ENCODE data around the gene ASIC5. TPM values are rescaled to one million over a fixed set of nuclear protein-coding genes. Genes with fewer than 3 reads are reported as not detected.

ASIC5 gene
- total RNA-seq, 1 donor from 2014 or later: not detected

DNA sequence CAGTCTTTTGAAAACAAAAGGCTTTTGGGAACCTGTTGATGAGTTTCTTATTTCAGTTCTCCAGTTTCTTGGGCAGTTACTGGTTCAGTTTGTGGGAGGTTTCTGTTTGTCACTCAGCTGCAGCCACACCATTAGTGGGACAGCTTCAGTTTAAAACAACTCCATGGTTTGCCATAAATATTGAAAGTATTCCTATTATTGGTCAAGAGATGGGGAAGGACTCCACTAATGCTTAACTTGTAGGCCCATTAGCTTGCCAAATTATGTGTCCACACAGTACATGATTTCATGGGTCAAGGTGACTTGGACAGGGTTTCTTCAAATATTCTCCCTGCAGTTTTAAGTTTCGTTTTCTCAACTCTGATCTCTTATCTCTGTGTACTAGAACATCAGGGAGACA, 15.5 kb upstream of the ASIC5 start:
- DNase-seq (ENCODE audit: low read depth, low spot score): no peak

DNA sequence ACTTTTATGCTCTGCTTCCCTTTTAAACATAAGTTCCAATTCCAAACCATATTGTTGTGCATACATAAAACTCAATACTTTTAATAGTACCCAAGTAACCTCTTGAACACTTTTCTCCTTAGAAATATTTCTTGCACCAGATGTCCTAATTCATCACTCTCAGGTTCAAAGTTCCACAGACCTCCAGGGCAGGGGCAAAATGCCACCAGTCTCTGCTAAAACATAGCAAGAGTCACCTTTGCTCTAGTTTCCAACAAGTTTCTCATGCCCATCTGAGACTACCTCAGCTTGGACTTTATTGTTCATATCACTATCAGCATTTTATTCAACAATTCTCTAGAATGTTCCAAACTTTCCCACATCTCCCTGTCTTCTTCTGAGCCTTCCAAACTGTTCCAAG, 13.7 kb upstream of the ASIC5 start:
- DNase-seq (ENCODE audit: low read depth, low spot score): no peak

DNA sequence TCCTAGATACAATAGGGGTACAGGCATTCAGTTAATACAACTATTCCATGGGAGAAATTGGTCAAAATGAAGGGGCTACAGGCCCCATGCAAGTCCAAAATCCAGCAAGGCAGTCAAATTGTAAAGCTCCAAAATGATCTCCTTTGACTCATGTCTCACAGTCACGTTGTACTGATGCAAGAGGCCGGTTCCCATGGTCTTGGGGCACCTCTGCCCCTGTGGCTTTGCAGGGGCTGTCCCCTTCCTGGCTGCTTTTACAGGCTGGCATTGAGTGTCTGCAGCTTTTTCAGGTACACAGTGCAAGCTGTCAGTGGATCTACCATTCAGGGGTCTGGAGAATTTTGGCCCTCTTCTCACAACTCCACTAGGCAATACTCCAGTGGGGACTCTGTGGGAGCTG, 12.5 kb upstream of the ASIC5 start:
- no peak for DNase-seq (ENCODE audit: low read depth, low spot score)

DNA sequence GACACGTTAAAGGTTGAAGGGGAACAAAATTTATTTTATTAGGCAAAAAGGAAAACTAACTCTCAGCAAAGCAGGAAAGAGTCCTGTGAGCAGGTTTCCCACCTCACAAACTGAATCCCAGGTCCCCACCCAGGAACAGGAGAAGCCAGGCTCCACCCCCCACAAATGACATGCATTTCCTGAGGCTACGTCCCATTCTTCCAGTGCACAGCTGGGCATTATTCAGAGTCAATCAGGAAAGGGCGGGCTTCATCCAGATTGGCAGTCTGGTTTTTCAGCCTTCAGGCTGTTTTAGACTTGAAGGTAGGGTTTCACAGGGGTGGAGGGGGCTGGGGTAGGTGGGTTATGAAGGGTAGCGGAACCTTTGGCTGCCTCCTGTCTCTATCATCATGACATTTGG, 11.9 kb upstream of the ASIC5 start:
- no peak for DNase-seq (ENCODE audit: low read depth, low spot score)

DNA sequence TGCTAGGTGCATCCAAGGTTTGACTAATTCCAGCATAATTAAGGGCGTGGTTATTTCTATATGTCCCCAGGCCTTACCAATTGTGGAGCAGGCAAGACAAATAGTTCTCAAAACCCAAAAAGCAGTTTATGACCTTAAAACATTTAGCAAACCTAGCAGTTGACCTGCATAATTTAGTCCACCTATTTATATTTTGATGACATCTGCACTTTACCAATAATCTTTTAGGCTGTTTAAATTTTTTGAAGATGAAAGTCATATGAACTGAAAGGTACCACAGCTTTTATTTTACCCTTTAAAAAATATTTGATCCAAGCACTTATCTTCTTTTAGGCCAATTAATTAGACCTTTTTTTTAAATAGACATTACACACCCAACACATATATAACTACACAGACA, 9.8 kb upstream of the ASIC5 start:
- DNase-seq (ENCODE audit: low read depth, low spot score): no peak

DNA sequence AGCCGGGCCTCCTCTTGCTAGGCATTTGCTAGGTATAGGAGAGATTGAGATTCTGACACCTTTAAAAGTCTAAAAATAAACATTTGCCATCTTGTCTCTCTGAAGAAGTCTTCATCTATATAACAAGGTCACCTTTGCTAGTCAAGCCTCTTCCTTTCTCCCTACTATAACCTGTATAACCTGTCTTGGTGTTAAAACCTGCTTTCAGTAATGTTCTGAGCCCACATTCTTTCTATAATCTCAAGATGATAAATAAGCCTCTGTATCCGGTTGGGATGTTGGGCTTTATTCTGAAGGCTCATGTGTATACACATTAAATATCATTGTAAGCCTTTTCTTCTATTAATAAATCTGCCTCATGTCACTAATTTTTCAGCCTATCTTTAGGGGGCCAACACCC, 10.2 kb downstream of the ASIC5 start:
- no peak for DNase-seq (ENCODE audit: low read depth, low spot score)

DNA sequence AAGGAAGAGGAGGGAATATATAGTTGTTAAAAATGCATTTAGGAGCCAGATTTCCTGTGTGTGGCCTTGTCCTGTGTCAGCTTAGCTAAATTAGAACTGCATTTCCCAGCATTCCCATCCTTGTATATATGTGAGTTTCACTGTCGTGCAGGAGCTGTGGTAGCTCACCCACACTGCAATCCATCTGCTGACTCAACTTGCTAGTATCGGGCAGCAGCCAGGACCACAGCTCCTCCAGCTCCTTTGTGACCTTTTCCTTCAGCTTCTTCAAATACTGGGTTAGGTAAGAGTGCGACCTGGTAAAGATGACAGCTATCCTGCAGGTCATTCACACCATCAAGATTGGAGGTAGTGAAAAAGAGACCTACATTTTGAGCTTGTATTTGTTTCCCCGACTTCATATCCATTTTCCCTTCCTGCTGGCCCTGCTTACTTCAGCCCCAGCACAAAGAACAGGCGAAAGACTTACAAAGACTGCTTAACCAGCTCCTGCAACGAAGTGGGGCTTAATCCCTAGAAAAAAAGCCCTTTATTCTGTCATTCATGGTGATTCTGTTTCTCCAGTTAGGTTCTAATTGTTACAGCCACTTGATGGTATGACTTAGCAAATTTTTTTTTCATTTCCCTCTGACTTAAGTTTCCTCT, 11.4 kb downstream of the ASIC5 start:
- DNase-seq (ENCODE audit: low read depth, low spot score): no peak

DNA sequence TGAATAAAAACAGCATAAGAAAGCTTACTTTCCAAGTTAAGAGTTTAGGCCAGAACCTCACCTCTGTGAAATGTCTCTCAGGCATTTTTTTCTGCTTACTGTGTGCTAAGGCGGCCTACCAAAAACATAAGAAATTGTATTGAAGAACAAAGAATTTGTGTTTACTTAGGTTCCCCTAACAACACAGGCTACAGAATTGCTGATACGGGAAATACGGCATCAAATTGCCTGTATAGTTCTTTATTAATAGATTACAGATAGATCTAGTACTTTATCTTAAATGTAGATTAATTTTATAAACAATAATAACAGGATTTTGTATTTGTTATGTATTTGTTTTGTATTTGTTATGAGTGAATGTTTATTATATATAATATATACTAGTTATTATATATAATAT, 12.9 kb downstream of the ASIC5 start:
- no peak for DNase-seq (ENCODE audit: low read depth, low spot score)

DNA sequence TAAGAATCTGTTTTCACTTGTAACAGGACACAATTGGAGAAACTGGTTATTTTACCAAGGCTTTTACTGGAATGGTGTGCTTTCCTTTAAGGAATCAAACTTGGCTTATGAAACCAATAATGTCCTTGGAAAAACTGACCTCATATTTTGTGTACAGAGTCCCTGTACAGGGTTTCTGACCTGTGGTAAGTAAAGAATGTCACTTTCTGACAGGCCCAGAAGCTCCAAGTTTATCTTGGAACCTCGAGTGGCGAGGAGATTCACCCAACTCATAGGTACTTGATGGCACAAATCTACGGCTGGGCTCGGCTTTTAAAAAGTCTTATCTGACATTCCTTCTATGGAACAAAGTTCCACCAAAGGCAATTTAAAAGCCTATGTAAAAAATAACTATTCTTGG, 17.0 kb downstream of the ASIC5 start:
- no peak for DNase-seq (ENCODE audit: low read depth, low spot score)

DNA sequence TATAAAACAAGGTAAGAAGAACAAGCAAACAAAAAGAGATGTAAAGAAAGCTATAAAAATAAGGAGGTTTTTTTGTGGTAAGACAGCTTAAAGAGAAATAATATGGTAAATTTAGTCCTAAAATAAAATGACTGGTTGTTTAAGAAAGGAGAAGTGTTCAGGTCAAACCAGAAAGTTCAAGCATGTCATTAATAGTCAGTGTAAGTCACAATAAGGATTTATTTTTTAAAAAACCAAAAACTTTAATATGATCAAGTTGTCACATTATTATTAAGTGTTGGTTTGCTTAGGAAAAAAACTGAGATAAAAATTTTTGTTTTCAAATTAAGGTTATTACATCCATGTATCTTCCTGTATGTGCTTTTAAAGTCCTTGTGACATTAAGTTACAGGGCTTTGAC, 19.1 kb downstream of the ASIC5 start:
- DNase-seq (ENCODE audit: low read depth, low spot score): no peak

DNA sequence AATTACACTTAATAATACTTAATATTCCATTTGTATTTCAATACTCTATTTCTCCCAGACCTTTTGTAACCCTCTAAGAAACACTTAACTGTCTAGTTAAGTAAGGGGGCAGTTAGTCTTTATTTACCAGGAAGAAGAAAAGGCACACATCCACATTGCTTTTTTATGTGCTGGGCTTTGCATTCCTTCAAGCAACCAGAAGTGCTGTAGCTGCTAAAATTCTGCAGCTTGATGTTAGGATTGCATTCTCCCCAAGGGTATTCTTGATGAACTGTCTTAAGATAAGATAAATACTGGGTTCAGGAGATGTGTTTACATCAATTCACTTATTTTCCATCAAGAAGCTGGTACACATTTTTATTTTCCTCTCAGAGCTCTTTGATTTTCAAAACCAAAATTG, 24.0 kb downstream of the ASIC5 start:
- DNase-seq (ENCODE audit: low read depth, low spot score): no peak

DNA sequence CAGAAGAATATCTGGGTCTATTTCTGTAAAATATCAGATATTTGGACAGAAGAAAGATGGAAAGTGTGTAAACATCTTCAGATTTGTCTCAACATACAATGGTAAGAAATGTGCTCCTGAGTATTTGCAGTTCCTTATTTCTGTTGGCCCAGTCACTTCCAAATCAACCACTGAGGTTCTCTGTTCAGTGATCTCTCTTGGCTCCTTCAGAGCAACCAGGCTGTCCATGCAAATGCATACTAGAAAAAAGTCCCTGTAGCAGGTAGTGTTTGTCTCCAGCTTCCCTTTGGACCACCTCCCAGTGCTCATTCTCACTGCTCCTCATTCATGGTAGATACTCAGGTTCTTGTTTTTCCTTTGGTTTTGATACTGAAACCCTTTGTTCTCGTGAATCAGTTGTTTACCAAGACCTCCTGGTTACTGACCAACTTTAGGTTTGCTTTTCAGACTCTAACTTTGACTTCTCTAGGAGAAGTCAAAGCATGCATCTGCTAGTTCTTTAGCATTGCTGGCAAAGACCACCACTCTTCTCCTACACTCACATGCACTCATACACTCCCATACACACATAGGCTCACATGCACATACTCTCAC, 28.8 kb downstream of the ASIC5 start:
- DNase-seq (ENCODE audit: low read depth, low spot score): no peak

DNA sequence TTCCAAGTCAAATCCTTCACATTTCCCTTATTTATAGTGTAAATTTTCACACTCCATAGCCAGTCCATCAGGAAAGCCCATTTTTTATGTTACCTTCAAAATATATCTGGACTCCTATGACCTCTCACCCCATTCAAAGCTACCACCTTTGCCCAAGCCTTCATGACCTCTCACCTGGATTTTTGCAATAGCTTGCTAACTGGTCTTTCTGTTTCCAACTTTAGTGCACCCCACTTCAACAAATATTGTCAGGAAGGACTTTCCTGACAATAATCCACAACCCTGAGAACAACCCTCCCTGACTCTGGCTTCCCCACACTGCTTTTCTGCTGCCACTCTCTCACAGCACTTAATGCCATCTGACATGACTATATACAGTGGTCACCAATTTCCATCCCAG, 33.4 kb downstream of the ASIC5 start:
- no peak for DNase-seq (ENCODE audit: low read depth, low spot score)

DNA sequence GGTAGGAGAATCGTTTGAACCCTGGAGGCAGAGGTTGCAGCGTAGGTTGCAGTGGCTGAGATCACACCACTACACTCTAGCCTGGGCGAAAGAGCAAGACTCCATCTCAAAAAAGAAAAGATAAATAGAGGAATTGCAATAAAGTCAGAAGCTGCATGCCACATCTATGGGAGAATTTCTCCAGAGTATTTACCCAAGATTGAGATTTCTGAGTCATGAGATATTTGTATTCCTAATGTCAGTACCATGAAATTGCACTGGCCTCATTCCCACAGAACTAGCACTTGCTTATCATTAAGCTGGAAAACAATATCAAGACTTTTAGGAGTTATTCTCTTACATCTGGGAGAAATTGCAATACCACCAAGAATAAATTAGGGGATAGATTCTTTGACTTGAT, 37.4 kb downstream of the ASIC5 start:
- DNase-seq (ENCODE audit: low read depth, low spot score): no peak

DNA sequence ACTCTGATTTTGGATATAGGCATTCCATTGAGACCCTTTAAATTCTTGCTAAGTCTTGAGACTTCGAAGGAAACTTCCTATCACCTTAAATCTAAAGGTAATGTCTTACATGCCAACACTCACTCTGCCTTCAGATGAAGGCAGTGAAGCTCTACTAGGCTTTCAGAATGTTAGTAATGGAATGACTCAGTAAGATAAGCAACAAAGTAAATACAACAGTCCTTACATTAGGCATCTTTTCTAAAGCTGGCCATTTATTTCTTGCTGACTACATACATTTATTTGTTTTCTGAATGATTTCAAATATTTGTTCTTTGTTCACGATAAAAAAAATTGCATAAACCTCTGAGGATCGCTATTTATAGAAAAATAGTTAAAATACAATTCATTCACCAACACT, 43.5 kb downstream of the ASIC5 start:
- no peak for DNase-seq (ENCODE audit: low read depth, low spot score)

DNA sequence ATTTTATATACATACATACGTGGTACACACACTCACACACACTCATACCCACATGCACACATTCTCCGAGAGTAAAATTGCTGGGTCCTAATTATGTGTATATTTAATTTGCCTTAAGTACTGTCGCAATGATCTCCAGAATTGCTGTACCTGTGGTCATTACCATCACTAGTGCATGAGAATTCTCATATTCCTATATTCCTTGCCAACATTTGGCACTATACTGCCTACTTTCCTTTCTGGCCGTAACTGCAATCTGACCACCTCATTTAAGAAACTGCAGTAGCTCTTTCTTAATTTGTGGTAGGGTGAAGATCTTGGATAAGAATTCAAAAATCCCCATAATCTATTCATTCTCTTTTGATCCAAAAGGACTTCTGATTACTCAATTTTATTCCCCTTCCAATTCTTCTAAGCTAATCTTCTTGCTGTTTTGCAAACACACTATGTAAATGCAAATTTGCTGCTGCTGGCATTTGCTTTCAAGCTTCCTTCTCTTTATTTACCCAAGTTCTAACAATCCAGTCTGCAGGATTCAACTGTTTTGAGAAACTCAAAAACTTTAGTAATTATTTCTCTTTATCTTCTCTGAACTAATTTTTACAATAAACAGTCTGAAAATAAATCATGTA, 45.1 kb downstream of the ASIC5 start:
- DNase-seq (ENCODE audit: low read depth, low spot score): no peak

DNA sequence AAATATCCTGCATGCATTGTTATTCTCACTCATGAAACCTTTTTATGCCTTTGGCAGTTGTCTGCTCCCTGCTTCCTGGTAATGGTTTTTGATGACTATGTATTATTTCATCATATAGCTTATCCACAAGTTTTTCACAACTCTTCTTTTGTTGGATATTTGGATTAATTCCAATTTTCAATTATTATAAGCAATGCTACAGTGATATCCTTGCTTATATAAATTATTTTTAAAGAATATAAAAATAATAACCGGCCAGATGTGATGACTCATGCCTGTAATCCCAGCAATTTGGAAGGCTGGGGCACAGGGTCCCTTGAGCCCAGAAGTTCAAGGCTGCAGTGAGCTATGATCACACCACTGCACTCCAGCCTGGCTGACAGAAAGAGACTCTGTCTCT, 47.0 kb downstream of the ASIC5 start:
- DNase-seq (ENCODE audit: low read depth, low spot score): no peak

DNA sequence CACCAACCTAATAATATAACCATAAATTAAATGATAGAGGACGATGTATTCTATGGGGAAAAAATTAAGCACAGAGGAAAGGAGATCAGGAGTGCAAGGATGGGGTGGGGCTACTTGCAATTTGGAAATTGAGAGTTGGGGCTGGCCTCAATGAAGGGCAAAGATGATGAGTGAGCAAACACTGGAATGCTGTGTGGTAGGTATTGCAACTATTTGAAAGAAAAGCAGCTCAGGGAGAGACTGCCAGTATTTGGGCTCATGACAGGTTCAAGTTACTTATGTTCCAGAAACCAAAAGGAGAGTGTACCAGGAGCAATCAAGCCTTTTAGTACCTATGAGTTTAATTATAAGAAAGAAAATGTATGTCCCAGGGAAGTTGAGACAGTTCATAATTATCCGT, 47.4 kb downstream of the ASIC5 start:
- DNase-seq (ENCODE audit: low read depth, low spot score): no peak

DNA sequence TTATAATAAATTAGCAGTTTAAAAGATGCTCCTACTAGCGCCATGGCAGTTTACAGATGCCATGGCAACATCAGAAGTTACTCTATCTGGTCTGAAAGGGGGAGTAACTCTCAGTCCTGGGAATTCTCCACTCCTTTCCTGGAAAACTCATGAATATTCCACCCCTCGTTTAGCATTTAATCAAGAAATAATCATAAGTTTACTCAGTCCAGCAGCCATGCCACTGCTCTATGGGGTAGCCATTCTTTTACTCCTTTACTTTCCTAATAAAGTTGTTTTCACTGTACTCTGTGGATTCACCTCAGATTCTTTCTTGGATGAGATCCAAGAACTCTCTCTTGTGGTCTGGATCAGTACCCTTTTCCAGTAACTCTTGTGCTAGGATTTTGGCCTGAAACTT, 55.0 kb downstream of the ASIC5 start:
- no peak for DNase-seq (ENCODE audit: low read depth, low spot score)

DNA sequence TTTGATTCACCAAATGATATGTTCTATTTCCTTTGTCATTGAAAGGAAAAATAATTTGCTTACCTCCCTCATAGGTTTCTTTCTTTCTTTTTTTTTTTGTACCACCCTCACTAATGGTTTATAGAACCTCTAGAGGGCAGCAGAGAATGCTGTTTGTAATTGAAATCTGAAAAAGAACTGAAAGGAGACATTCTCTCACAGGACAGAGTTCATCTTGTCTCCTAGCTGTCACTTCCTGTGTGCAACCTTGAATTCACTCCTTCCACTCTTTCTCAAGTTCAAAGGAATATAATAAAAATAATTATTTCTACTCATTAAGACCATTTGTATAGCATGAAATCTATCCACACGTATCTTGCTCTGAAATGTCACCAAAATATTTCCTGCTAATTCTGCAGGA, 56.2 kb downstream of the ASIC5 start:
- peak; percentile 2 for DNase-seq (ENCODE audit: low read depth, low spot score)

DNA sequence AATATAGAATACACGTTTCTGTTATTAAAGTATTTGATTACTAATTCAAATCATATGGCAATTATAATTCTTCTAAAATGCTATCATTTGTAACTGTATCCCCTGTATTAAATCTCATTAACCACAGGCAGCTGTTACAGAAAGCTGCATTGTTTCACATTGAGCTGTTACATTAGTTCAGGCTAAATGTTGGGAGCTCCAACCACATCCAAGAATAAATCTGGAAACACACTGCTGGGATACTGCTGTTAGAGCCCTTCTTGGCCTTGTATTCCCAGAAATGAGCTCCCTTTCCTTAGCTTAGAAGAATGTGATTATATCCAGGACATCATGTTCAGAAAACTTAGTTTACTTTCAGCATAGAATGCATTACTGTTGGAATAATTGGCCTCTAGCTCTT, 59.1 kb downstream of the ASIC5 start:
- DNase-seq (ENCODE audit: low read depth, low spot score): no peak

DNA sequence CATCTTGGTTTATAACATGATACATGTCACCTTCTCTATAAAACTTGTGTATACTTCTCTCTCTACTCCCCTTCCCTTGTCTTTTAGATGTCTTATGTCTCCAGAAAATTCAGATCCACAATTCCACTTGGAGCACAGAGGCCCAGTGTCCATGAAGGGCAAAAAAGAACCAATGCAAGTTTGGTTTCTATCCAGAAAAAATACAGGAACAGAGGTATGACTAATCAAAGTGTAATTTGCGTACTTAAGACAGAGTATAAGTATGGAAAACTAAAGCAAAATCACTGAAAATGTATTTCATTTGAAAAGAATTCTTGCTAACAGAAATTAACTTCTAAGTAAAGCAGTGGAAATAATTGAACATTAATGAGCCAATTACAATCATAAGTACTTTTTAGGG, 61.1 kb downstream of the ASIC5 start:
- DNase-seq (ENCODE audit: low read depth, low spot score): no peak

DNA sequence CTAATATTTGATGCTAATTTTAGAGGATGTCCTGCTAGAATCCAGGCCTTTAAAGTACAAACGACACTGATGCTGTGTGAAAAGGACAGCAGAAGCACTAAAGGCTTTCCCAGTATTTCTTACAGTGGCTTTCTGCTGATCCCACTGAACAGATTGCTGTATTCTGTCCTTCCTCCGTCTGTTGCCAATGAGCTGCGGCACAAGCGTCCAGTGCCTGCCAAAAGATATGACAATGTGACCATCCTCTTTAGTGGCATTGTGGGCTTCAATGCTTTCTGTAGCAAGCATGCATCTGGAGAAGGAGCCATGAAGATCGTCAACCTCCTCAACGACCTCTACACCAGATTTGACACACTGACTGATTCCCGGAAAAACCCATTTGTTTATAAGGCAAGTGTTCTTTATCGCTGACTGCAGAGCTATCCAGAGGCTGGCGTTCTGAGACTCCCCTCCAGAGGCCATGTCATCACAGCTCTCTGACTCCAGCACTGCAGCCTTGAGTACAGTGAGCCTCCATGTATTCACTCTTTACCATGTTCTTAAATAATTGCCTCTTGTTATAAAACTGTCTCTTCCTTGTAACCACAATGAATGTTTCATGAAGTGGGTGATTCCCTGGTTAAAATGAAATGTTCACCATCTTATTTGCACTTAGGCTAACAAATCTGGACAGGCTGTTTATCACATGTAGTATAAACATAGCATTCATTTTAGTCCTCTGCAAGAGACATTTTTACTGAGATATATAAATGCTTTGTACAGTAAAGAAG, 63.7 kb downstream of the ASIC5 start:
- DNase-seq (ENCODE audit: low read depth, low spot score): no peak
